Measurements from ENCODE around the gene SFTA2. TPM values are rescaled to one million over a fixed set of nuclear protein-coding genes. Genes with fewer than 3 reads are reported as not detected.

The SFTA2 gene
- total RNA-seq, 1 donor from 2014 or later, result not detected

GRCh38 chr6:30917487-30917886 lies 14.5 kb downstream of the SFTA2 start:
- DNase-seq (no peak), ATAC-seq (ENCODE audit: low read depth) (no peak)
- H3K27me3 Mint-ChIP-seq, result no peaks in the 10 kb centered on the region
- TF ChIP-seq, protein P1, sequence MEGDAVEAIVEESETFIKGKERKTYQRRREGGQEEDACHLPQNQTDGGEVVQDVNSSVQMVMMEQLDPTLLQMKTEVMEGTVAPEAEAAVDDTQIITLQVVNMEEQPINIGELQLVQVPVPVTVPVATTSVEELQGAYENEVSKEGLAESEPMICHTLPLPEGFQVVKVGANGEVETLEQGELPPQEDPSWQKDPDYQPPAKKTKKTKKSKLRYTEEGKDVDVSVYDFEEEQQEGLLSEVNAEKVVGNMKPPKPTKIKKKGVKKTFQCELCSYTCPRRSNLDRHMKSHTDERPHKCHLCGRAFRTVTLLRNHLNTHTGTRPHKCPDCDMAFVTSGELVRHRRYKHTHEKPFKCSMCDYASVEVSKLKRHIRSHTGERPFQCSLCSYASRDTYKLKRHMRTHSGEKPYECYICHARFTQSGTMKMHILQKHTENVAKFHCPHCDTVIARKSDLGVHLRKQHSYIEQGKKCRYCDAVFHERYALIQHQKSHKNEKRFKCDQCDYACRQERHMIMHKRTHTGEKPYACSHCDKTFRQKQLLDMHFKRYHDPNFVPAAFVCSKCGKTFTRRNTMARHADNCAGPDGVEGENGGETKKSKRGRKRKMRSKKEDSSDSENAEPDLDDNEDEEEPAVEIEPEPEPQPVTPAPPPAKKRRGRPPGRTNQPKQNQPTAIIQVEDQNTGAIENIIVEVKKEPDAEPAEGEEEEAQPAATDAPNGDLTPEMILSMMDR (IDR thresholded peaks at IDR 0.05), result no peak
- H3K9me3 Mint-ChIP-seq, result no peaks in the 10 kb centered on the region
- H3K4me1 Mint-ChIP-seq, result peaks cover 28% of the 10 kb centered on the region
- intact Hi-C loops (cut with micrococcal nuclease), result no loop called here
- ChIA-PET POLR2A (interaction anchor here (0.6 to 1.5 kb wide), 3 partner anchors 10 to 348 kb away, joined by 4 to 10 read pairs (median 5); no protein-coding TSS in a partner anchor), CTCF (interaction anchor here (2.3 to 4.3 kb wide), 2 partner anchors 151 to 162 kb away, joined by 11 to 41 read pairs; no protein-coding TSS in a partner anchor)
- H3K4me3 Mint-ChIP-seq, result no peak overlapping the region
- H3K27ac Mint-ChIP-seq, result no peak overlapping the region
- peaks cover 73% of the 10 kb centered on the region for H3K36me3 Mint-ChIP-seq (ENCODE audit: low read depth)

DNA sequence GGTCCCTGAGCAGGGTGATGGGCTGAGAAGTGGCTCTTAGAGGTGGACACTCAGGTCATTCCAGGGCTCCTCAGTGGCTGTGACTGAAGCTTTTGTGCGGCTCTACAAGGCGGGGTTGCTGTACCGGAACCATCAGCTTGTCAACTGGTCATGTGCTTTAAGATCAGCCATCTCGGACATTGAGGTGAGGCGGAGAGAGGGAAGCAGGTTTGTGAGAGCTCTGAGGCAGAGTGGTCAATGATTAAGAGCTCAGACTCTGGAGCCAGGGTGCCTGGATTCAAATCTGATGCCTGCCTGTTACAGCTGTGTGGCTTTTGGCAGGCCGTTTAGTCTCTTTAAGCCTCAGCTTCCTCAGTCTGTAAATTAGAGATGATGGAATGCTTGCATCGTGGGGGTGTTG lies 14.9 kb downstream of the SFTA2 start:
- POLR2A ChIA-PET, result interaction anchor here (0.6 to 1.5 kb wide), 3 partner anchors 10 to 347 kb away, joined by 4 to 10 read pairs (median 5); no protein-coding TSS in a partner anchor
- Mint-ChIP-seq H3K27ac (no peak overlapping the region), H3K36me3 (ENCODE audit: low read depth) (peaks cover 73% of the 10 kb centered on the region), H3K4me3 (no peak overlapping the region), H3K9me3 (no peaks in the 10 kb centered on the region), H3K4me1 (peaks cover 25% of the 10 kb centered on the region), H3K27me3 (no peaks in the 10 kb centered on the region)
- CTCF ChIA-PET, result interaction anchor here (1.4 to 4.3 kb wide), 3 partner anchors 17 to 162 kb away, joined by 3 to 41 read pairs (median 11); no protein-coding TSS in a partner anchor
- DNase-seq (no peak), ATAC-seq (ENCODE audit: low read depth) (no peak)
- intact Hi-C loops (cut with micrococcal nuclease), result no loop called here
- TF ChIP-seq, protein P1 (IDR thresholded peaks at IDR 0.05), result no peak

DNA sequence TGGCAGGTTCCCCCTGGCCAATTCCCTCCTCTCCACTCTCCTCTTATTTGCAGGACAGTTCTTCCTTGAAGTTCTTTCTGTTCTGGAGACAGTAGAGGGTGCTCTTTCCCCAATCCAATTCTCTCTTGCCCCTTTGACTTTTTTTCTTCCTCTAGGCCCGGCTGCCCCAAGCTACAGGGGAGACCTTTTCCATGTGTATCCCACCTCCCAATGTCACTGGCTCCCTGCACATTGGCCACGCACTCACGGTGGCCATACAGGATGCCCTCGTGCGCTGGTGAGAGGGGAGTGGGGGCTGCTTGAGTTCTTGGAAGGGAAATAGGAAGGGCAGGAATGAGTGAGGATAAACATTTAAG lies 16.4 kb downstream of the SFTA2 start:
- TF ChIP-seq, protein P1 (IDR thresholded peaks at IDR 0.05), result no peak
- Mint-ChIP-seq H3K27me3 (no peaks in the 10 kb centered on the region), H3K4me1 (peaks cover 24% of the 10 kb centered on the region), H3K4me3 (peak overlapping the region; percentile 90), H3K36me3 (ENCODE audit: low read depth) (peaks cover 72% of the 10 kb centered on the region), H3K27ac (peak overlapping the region; percentile 56), H3K9me3 (no peaks in the 10 kb centered on the region)
- CTCF ChIA-PET, result interaction anchor here (0.7 to 4.3 kb wide), 9 partner anchors 15 to 171 kb away, joined by 3 to 41 read pairs (median 5); no protein-coding TSS in a partner anchor
- no peak for DNase-seq
- POLR2A ChIA-PET, result interaction anchor here (0.6 to 2.7 kb wide), 3 partner anchors 153 to 164 kb away, joined by 3 to 10 read pairs (median 4); no protein-coding TSS in a partner anchor
- ATAC-seq (ENCODE audit: low read depth), result no peak
- intact Hi-C loops (cut with micrococcal nuclease), result loop anchor here (1.0 to 2.0 kb wide), 4 partner anchors 31 to 164 kb away; partner anchors contain the start of gene DDR1

DNA sequence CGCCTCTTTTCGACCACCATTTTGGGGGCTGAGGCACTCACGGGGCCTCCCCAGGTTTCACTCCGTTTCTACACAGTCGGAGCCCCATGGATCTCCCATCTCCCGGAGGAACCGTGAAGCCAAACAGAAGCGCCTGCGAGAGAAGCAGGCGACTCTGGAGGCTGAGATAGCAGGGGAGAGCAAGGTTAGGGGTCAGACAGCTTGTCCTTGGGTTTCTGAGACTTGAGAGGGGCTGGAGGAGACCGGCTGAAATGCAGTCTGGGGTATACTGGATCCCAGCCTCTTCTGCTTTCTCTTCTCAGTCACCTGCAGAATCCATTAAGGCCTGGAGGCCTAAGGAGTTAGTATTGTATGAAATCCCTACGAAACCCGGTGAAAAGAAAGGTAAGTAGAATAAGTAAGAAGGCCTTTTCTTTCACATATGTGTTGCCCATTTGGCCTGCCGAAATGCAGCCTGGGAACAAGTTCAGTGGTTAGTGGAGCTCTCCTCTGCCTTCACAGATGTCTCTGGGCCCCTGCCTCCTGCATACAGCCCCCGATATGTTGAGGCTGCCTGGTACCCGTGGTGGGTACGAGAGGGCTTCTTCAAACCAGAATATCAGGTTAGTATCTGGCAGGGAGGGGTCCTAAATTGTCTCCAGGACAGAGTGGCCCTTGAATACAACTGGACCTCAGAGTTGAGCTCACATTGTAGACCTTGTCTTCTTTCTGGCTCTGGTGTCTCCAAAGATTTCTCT lies 16.9 kb downstream of the SFTA2 start:
- Mint-ChIP-seq H3K27ac (peak overlapping the region; percentile 81), H3K9me3 (no peaks in the 10 kb centered on the region), H3K36me3 (ENCODE audit: low read depth) (peaks cover 72% of the 10 kb centered on the region), H3K4me1 (peaks cover 24% of the 10 kb centered on the region), H3K4me3 (peak overlapping the region; percentile 90), H3K27me3 (no peaks in the 10 kb centered on the region)
- ChIA-PET CTCF (interaction anchor here (0.8 to 4.3 kb wide), 9 partner anchors 15 to 172 kb away, joined by 3 to 41 read pairs (median 6); no protein-coding TSS in a partner anchor), POLR2A (interaction anchor here (1.2 to 2.7 kb wide), 5 partner anchors 11 to 165 kb away, joined by 3 to 17 read pairs (median 8); no protein-coding TSS in a partner anchor)
- no peak for ATAC-seq (ENCODE audit: low read depth)
- no peak for DNase-seq
- intact Hi-C loops (cut with micrococcal nuclease), result loop anchor here (1.0 to 2.0 kb wide), 5 partner anchors 30 to 164 kb away; partner anchors contain the start of gene DDR1
- TF ChIP-seq, protein P1 (IDR thresholded peaks at IDR 0.05), result no peak

Measured in activated B cell treated with CpG ODN at 0.5 μM for 24 hours (primary cell).